Stomach (tissue), 9 donors: ENCODE data around the gene EHMT1. TPM values are rescaled to one million over a fixed set of nuclear protein-coding genes. Genes with fewer than 3 reads are reported as not detected.

ENCODE experiments used
- DNase-seq, 2 donors: peaks; one replicate each; pipeline versions ENCODE4 v3.0.0 to v3.0.0-alpha.2; 2013 to 2019
- H3K27ac ChIP-seq, 5 donors: fragments of 200-600 bp in 4 of 5; sonication (generic) in 4 of 5; one replicate each; pipeline ENCODE4 v1.5.1; 2013 to 2019; ENCODE audit warnings: mild to moderate bottlenecking in 1 of 5, moderate library complexity in 1 of 5
- H3K27me3 ChIP-seq, 3 donors: fragments of 200-600 bp; sonication (generic); one replicate each; pipeline ENCODE4 v1.5.1; 2017 to 2019; ENCODE audit warnings: mixed run types in 1 of 3
- H3K36me3 ChIP-seq, 4 donors: fragments of 200-600 bp; sonication (generic); 1 replicate in 3 of 4; 2 replicates in 1 of 4; pipeline ENCODE4 v1.5.1; 2016 to 2019
- H3K4me1 ChIP-seq, 4 donors: fragments of 200-600 bp; sonication (generic); one replicate each; pipeline ENCODE4 v1.5.1; 2016 to 2019
- H3K4me3 ChIP-seq, 4 donors: fragments of 200-600 bp; sonication (generic) in 3 of 4; one replicate each; pipeline ENCODE4 v1.5.1; 2016 to 2019; ENCODE audit warnings: mild to moderate bottlenecking in 1 of 4
- H3K9me3 ChIP-seq, 4 donors: fragments of 200-600 bp; sonication (generic); one replicate each; pipeline ENCODE4 v1.5.1; 2016 to 2019
- EP300 ChIP-seq: sonication (generic); formaldehyde crosslinking; IDR thresholded peaks from one replicate; pipeline ENCODE4 v1.6.1; 2017; ENCODE audit warnings: antibody characterized with exemption
- POLR2A ChIP-seq, 4 donors: fragments of 450-650 bp; IDR thresholded peaks; one replicate each; pipeline ENCODE4 v1.6.1; 2016; ENCODE audit warnings: antibody characterized with exemption in 4 of 4, control low read depth in 2 of 4, mild to moderate bottlenecking in 1 of 4, moderate library complexity in 1 of 4
- POLR2AphosphoS5 ChIP-seq, 3 donors: sonication (generic); formaldehyde crosslinking; IDR thresholded peaks; one replicate each; pipeline ENCODE4 v1.6.1; 2016; ENCODE audit warnings: antibody characterized with exemption in 3 of 3
- WGBS, 5 donors: extraction: QIAGEN DNeasy Blood & Tissue Kit in 3 of 5; methylation state at CpG; one replicate each; pipeline versions ENCODE4 v1.1.5 to v1.1.7; 2013 to 2018; 5-methylcytosine and 5-hydroxymethylcytosine counted together
- intact Hi-C: fragments of 100-400 bp; cut with DNase I; formaldehyde crosslinking; loops from one replicate; pipeline ENCODE4 v1.15.1; 2023; ENCODE audit warnings: low total_unique reads
- polyA plus RNA-seq, 3 donors: library from polyadenylated mRNA; stranded (reverse); fragments of 200-250 nt; gene quantifications; one replicate each; pipeline ENCODE4 v1.2.3, GENCODE V29; 2013
- total RNA-seq, 5 donors: library from RNA; depleted of rRNA; stranded (reverse); fragments of >200 nt; gene quantifications; one replicate each; pipeline versions ENCODE4 v1.1.0 to v1.2.3, GENCODE V29; 2014 to 2016
- TF ChIP-seq, protein P1 (sequence below), 7 experiments: fragments of 450-650 bp in 4 of 7; fragments of 200-600 bp in 3 of 7; sonication (generic) in 3 of 7; IDR thresholded peaks; one replicate each; pipeline ENCODE4 v1.5.1; 2016 to 2019; ENCODE audit warnings: antibody characterized with exemption in 7 of 7, control low read depth in 2 of 7, mild to moderate bottlenecking in 1 of 7
- donor health status: healthy with polysubstance abuse.
- donor health status: Bipolar disorder and iron deficiency.
- donor health status: healthy.

Gene EHMT1
- total and polyA plus RNA-seq, 8 donors, result 23.9 to 419 (median 79.5) TPM

DNA sequence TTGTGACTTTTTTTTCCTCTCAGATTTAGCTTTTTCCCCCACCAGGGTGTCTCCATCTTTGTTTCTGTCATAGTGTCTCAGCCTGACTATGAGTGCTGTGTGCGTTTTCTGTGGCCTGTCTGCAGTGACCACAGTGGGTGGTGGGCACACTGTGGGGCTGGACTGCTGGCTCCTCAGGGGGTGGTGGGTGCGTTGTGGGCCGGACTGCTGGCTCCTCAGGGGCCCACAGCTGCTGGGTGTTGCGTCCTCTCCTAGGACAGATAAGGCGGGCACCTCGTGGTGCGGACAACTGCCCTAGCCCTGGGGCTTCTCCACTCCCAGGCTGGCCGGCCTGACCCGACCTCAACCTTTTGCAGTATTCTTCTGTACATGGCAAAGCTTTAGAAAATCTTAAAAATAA lies 100.4 kb downstream of the EHMT1 start:
- peaks cover 0 to 7% (median 2%) of the 10 kb centered on the region in 4 donors for H3K9me3 ChIP-seq
- TF ChIP-seq, protein P1, sequence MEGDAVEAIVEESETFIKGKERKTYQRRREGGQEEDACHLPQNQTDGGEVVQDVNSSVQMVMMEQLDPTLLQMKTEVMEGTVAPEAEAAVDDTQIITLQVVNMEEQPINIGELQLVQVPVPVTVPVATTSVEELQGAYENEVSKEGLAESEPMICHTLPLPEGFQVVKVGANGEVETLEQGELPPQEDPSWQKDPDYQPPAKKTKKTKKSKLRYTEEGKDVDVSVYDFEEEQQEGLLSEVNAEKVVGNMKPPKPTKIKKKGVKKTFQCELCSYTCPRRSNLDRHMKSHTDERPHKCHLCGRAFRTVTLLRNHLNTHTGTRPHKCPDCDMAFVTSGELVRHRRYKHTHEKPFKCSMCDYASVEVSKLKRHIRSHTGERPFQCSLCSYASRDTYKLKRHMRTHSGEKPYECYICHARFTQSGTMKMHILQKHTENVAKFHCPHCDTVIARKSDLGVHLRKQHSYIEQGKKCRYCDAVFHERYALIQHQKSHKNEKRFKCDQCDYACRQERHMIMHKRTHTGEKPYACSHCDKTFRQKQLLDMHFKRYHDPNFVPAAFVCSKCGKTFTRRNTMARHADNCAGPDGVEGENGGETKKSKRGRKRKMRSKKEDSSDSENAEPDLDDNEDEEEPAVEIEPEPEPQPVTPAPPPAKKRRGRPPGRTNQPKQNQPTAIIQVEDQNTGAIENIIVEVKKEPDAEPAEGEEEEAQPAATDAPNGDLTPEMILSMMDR (IDR thresholded peaks at IDR 0.05), result no peak
- TF ChIP-seq POLR2AphosphoS5 (IDR thresholded peaks at IDR 0.05), result no peak
- TF ChIP-seq EP300, result no peak
- TF ChIP-seq POLR2A (IDR thresholded peaks at IDR 0.05), result no peak
- intact Hi-C loops, result no loop called here
- 84 to 93% (median 89%) methylated on average over 9 of the region's 9 CpGs for WGBS, 5 donors
- H3K36me3 ChIP-seq, result peaks cover 28 to 63% (median 47%) of the 10 kb centered on the region in 4 donors
- H3K27me3 ChIP-seq, result no peaks in the 10 kb centered on the region
- no peak for DNase-seq
- no peak overlapping the region for H3K4me3 ChIP-seq
- H3K27ac ChIP-seq, result no peak overlapping the region
- H3K4me1 ChIP-seq, result peaks cover 0 to 30% (median 10%) of the 10 kb centered on the region in 4 donors

DNA sequence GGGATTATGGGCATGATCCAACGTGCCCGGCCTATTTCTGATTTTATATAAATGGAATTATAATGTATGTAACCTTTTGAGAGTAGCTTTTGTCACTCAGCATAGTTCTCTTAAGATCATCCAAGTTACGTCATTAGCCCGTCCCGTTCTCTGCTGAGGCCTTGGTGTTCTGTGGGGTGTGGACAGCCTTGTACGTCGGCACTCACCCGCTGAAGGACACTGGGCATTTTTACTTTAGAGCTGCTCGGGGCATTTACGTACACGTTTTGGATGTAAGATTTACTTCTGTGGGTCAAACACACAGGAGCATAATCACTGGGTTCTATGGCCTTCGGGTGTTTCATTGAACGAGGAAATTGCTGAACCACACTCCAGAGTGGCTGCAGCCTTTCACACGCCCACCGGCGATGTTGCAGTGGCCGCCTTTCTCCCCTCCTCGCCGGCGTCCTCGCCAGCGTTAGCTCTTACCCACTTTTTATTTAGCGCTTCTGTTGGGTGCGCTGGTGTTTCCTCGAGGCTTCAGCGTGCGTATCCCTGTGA lies 101.8 kb downstream of the EHMT1 start:
- intact Hi-C loops, result no loop called here
- WGBS, 5 donors, result 89 to 93% (median 91%) methylated on average over 24 to 27 of the region's 27 CpGs
- no peaks in the 10 kb centered on the region for H3K27me3 ChIP-seq
- TF ChIP-seq, protein P1 (IDR thresholded peaks at IDR 0.05), result no peak
- TF ChIP-seq EP300 (no peak), POLR2AphosphoS5 (IDR thresholded peaks at IDR 0.05) (no peak), POLR2A (IDR thresholded peaks at IDR 0.05) (no peak)
- H3K4me3 ChIP-seq, result no peak overlapping the region
- H3K27ac ChIP-seq, result no peak overlapping the region
- H3K36me3 ChIP-seq, result peaks cover 25 to 56% (median 51%) of the 10 kb centered on the region in 4 donors
- DNase-seq, result no peak
- peaks cover 0 to 6% (median 2%) of the 10 kb centered on the region in 4 donors for H3K9me3 ChIP-seq
- peaks cover 0 to 24% (median 11%) of the 10 kb centered on the region in 4 donors for H3K4me1 ChIP-seq

DNA sequence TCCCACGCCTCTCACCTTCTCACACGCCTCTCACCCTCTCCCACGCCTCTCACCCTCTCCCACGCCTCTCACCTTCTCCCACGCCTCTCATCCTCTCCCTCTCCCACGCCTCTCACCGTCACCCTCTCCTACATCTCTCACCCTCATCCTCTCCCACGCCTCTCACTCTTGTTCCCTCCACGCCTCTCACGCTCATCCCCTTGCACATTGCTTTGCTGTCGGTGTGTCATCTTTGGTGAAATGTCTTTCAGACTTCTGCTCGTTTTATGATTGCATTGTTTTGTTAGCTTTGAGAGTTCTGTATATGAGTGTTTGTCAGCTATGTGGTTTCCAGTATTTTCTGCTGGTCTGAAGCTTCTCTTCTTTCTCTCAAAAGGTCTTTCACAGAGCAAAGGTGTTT lies 102.7 kb downstream of the EHMT1 start:
- no peak overlapping the region for H3K27ac ChIP-seq
- no peak for DNase-seq
- peaks cover 24 to 61% (median 58%) of the 10 kb centered on the region in 4 donors for H3K36me3 ChIP-seq
- H3K4me1 ChIP-seq, result peaks cover 0 to 24% (median 11%) of the 10 kb centered on the region in 4 donors
- H3K9me3 ChIP-seq, result peaks cover 0 to 6% (median 2%) of the 10 kb centered on the region in 4 donors
- 86 to 91% (median 91%) methylated on average over 9 to 12 of the region's 12 CpGs for WGBS, 5 donors
- H3K27me3 ChIP-seq, result no peaks in the 10 kb centered on the region
- intact Hi-C loops, result no loop called here
- TF ChIP-seq POLR2A (IDR thresholded peaks at IDR 0.05) (no peak), POLR2AphosphoS5 (IDR thresholded peaks at IDR 0.05) (no peak), EP300 (no peak)
- TF ChIP-seq, protein P1 (IDR thresholded peaks at IDR 0.05), result no peak
- H3K4me3 ChIP-seq, result no peak overlapping the region

DNA sequence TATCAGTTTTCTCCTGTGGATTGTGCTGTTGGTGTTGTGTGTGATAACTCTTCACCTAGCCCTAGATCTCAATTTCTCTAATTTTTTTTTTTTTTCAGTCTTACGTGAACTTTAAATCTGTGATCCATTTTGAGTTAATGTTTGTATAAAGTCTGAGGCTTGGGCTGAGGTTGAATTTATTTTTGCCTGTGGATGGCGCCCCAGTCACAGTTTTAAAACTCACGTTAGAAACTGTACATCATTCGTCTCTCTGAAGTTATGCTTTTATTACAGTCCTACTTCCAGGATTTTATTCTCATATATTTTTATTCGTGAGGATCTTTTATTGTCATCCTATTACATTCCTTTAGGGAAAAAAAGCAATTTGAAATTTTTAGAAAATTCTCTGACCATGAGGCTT lies 103.1 kb downstream of the EHMT1 start:
- intact Hi-C loops, result no loop called here
- no peak overlapping the region for H3K4me3 ChIP-seq
- peaks cover 0 to 6% (median 2%) of the 10 kb centered on the region in 4 donors for H3K9me3 ChIP-seq
- 84 to 93% (median 88%) methylated on average over 5 of the region's 5 CpGs for WGBS, 5 donors
- TF ChIP-seq POLR2AphosphoS5 (IDR thresholded peaks at IDR 0.05) (no peak), POLR2A (IDR thresholded peaks at IDR 0.05) (no peak), EP300 (no peak)
- TF ChIP-seq, protein P1 (IDR thresholded peaks at IDR 0.05), result no peak
- peaks cover 0 to 24% (median 11%) of the 10 kb centered on the region in 4 donors for H3K4me1 ChIP-seq
- DNase-seq, result no peak
- H3K36me3 ChIP-seq, result peaks cover 24 to 61% (median 58%) of the 10 kb centered on the region in 4 donors
- H3K27me3 ChIP-seq, result no peaks in the 10 kb centered on the region
- H3K27ac ChIP-seq, result no peak overlapping the region
